C4-2B (cell line): ENCODE results near the gene CD24.

ENCODE experiments used
- CTCF ChIP-seq: fragments of 450-650 bp; conservative IDR thresholded peaks from 2 replicates; pipeline ENCODE4 v1.5.1; 2017; ENCODE audit warnings: mild to moderate bottlenecking
- ZFX ChIP-seq: fragments of 450-650 bp; IDR thresholded peaks from 2 replicates; pipeline ENCODE4 v1.6.1; 2017

DNA sequence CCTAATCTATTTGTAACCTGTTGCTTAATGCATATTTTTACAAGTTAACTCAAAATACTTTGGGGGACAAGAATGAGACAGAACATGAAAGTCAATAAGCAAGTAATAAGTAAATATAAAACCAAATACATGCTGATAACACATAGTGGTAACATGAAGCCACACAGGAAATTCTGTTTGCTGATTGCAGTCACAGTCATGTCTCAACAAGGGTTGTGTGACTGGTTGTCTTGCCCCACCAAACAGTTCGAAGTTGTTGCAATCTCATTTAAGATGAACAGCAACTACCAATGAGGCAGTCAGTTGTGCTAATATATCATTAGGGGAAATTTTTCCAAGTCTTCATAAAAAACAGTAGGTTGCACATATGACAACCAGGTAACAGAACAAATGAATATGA, 14.5 kb downstream of the CD24 start:
- TF ChIP-seq CTCF (no peak), ZFX (no peak)
